ENCODE measurements around the gene BFSP1.

BFSP1 gene

DNA sequence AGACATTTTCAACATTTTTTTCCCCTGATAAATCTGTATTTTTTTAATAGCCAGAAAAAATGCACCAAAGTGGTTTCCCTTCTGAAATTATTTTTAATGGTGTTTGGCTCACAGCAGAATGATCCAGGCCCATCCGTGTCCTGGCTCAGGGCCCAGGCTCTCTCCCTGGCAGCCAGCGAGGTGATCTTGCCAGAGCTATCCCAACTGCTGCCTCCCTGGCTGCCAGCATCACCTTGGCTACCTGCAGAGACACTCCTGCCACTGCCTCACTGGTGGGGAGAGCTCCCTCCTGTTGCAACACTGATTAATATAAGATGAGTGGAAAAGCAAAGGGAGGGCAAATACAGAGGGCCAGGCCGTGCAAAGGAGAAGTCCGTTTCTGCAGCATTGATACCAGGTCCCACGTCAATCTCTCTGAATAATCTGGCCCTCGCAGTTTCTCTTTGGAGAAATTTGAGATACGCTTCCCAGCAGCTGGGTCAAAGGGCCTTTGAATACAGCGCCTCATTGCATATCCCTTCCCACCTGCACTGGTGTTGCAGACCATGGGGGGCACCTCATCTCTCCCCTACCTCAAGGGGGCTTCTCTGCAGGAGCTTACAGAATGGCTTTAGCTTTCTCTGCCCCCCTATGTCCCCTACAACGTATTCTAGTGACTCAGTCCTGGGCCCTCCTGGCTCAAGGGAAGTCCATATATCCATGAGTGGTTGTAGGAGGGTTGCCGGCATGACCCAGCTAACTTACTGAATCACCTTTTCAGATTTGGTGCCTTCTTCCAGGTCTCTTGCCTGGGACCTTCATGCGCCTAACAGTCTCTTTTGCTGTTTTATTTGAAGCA, 25.9 kb upstream of the BFSP1 start:
- no peak for DNase-seq

GRCh38 chr20:17555106-17555505, 23.9 kb upstream of the BFSP1 start:
- DNase-seq = no peak

DNA sequence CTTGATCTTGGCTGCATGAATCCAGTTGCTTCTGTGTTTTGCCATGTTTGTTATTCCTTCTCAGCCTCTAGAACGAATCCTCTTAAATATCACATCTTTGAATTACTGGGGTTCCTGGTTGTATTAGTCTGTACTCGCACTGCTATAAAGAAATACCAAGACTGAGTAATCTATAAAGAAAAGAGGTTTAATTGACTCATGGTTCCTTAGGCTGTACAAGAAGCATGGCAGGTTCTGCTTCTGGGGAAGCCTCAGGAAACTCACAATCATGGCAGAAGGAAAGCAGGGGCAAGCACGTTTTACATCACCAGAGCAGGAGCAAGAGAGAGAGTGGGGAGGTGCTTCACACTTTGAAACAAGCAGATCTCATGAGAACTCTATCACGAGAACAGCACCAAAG, 18.0 kb upstream of the BFSP1 start:
- no peak for DNase-seq

GRCh38 chr20:17545127-17545526, 13.9 kb upstream of the BFSP1 start:
- no peak for DNase-seq

GRCh38 chr20:17543531-17544131, 12.5 kb upstream of the BFSP1 start:
- no peak for DNase-seq

DNA sequence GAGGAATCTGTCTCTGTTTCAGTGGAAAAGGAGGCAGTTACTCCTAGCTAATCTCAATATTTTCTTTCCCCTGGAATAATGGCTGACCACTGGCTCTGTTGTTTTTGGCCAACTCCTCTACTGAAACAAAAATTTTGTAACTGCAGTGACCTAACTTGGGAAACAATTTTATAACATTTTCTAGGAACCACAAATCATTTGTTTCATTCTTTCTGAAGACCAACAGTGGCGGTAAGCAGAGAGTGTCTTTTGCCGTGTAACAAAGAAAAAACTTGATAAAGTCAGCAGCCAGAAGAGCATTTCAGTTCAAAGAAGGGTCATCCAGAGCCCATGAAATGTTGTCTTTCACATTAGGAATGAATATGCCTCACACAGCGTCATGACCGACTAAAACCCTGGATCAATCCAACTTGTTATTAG, 11.8 kb upstream of the BFSP1 start:
- DNase-seq = no peak

DNA sequence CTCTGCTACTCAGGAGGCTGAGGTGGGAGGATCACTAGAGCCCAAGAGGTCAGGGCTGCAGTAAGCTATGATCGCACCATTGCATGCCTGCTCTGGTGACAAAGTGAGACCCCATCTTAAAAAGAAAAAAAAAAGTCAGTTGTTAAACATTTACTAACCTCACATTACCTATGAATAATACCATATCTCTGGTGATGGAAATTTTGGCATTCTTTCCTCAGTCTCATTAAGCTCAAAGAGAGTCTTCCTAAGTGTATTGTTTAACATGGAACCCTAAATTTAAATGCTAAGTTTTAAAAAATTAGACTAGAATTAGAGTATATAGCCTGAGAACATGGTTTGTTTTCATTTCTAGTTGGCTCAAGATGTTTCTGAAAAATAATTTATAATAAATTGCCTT, 11.3 kb upstream of the BFSP1 start:
- no peak for DNase-seq

DNA sequence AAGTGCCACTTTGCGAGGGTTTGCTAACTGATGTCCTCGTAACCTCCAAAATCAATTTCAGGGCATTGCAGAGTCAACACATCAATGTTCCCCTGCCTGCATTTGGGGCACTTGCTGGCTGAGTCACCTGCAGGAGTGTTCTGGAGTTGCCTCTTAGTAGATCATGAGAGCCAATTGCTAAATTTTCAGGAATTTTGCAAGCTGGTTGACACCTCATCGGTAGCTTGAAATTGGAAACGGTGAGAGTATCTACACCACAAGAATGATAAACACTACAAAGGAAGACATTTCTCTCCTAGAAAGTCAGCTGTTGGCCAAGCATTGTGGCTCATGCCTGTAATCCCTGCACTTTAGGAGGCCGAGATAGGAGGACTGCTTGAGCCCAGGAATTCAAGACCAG, 10.8 kb upstream of the BFSP1 start:
- no peak for DNase-seq

- DNase-seq = no peak
Observed at GRCh38 chr20:17541596-17541995, 10.4 kb upstream of the BFSP1 start.

GRCh38 chr20:17538517-17539170, 7.5 kb upstream of the BFSP1 start:
- no peak for DNase-seq

GRCh38 chr20:17537959-17538358, 6.8 kb upstream of the BFSP1 start:
- no peak for DNase-seq

- peak; percentile 29 to 72 (median 42) for DNase-seq
Observed at GRCh38 chr20:17536944-17537444, 5.8 kb upstream of the BFSP1 start.

- DNase-seq = no peak
Observed at GRCh38 chr20:17534077-17534476, 2.9 kb upstream of the BFSP1 start.

DNA sequence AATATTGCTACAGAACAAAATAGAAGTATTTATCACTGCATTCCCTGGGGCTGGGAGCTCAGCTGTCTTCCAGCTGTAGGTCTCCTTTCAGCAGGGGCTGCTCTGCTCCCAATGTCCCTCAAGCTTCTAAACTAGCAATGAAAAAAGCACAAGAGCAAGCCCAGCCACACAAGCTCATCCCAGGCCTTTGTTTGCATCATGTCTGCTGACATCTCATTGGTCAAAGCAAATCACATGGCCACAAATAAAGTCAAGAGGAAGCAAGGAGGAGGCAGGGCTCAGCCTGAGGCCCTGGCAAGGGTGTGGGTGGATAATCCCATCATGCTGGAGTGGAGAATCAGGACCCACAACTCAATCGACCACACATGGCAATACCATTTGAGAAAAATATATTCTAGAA, 2.2 kb upstream of the BFSP1 start:
- DNase-seq = no peak

DNA sequence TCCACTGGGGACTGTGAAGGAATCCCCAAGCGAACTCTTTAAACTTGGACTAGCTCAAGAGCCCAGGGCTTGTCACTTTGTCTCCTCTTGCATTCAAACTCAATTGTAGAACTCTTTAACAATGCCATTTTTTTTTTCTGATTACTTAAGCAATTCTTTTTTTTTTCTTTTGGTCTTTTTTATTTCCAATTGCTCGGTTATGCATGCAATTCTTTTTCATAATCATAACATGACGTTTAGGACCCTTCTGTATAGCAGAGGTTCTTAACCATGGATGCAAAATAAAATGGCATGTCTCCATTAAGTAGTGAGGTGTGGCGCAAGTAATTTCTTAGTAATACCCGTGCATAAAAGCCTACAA, 466 bp upstream of the BFSP1 start:
- DNase-seq = no peak

DNA sequence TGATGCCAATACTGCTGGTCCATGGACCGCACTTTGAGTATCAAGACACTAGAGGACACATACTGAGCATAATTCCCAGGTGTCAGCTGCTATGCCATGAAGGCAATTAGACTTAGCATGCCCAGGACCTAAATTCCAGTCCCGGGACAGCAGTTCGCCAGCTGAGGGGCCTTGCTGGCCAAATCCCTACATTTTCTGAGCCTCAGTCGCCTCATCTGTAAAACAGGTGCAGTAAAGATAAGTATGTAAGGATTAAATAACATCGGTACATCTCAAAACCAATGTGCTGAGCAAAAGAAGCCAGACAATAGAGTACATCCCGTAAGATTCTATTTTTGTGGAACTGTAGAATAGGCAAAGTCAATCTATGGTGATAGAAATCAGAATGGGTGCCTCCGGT, 1.0 kb downstream of the BFSP1 start:
- DNase-seq = no peak

GRCh38 chr20:17529586-17529985, 1.6 kb downstream of the BFSP1 start:
- no peak for DNase-seq

DNA sequence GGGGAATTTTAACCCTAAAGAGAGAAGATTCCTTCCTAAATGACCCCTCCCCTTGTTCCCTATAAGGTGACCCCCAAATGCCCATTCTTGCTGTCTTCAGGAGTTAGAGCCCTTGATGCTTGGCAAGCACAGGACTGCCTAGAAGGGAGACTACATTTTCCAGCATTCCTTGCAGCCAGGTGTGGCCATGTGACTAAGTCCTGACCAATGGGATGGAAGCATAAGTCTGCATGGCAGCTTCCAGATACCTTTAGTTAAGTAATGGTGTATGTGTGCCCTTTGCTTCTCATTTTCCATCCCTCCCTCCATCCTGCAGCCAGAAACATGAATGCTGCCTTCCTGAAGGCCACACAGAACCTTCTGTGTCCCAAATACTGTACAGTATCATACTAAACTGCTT, 5.5 kb downstream of the BFSP1 start:
- DNase-seq = peak in 1 of 6 experiments; percentile 3

- no peak for DNase-seq
Observed at GRCh38 chr20:17525132-17525531, 6.0 kb downstream of the BFSP1 start.

GRCh38 chr20:17524560-17524959, 6.6 kb downstream of the BFSP1 start:
- DNase-seq = no peak

- DNase-seq = no peak
Observed at GRCh38 chr20:17523326-17523725, 7.9 kb downstream of the BFSP1 start.

GRCh38 chr20:17522528-17522927, 8.7 kb downstream of the BFSP1 start:
- DNase-seq = no peak

DNA sequence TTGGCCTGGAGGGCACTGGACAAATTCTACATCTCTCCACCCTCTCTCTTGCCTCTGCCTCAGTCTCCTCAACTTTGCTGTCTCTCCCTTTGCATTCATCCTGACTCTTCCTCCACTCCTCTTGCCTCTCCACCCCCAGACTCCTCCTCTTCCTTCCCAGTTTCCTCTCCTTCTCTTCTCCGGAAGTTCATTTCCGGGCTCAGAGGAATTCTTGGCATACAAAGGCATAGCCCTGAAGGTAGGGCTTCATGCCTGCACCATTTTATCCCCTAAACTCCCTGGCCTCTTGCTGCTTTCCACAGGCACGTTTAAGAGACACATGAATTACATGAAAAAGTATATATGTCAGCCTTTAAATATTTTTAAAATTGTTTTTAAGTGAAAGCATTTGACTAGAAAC, 10.6 kb downstream of the BFSP1 start:
- DNase-seq = no peak

Data from stimulated activated naive CD4-positive, alpha-beta T cell (primary cell).